ENCODE measurements around the gene TMEM51.

DNA sequence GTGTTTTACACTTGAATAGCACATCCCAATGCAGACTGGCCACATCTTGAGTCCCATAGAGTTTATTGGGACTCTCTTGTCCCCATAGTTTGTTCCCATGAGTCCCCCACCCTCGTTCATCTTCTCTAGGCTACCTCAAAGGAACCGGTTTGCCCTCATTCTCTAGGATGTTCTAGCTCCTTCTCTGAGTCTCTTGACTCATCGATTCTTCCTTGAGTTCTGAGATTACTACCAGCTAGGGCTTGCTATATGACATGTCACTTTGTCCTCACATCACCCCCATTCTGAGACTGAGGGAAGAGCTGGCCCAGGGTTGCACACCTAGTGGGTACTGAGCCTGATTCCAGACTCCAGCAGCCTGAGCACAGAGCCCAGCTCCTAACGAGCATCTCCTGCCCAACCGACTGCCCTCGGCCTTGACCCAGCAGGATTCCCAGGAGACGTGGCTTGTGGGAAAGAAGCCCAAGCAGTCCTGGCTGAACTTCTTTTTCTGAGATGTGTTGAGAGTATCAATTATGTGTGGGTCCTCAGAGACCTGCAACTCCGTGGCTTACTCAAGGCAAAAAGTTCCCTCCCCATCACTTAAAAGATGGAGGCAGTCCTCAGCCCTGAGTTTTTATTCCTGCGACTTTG is 42.0 kb downstream of the TMEM51 start:
- TF ChIP-seq, protein P1, sequence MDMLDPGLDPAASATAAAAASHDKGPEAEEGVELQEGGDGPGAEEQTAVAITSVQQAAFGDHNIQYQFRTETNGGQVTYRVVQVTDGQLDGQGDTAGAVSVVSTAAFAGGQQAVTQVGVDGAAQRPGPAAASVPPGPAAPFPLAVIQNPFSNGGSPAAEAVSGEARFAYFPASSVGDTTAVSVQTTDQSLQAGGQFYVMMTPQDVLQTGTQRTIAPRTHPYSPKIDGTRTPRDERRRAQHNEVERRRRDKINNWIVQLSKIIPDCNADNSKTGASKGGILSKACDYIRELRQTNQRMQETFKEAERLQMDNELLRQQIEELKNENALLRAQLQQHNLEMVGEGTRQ (IDR thresholded peaks at IDR 0.05; ENCODE audit: borderline replicate concordance, low read depth, low read length), result no peak
- TF ChIP-seq POLR2A (IDR thresholded peaks at IDR 0.05; ENCODE audit: low read depth, low read length) (no peak), RAD21 (IDR thresholded peaks at IDR 0.05; ENCODE audit: insufficient read depth, low read depth, low read length) (no peak), JUND (IDR thresholded peaks at IDR 0.05; ENCODE audit: low read depth, low read length) (no peak), TCF7 (IDR thresholded peaks at IDR 0.05; ENCODE audit: borderline replicate concordance) (no peak), MYC (IDR thresholded peaks at IDR 0.05; ENCODE audit: insufficient read depth, insufficient read length, insufficient replicate concordance, low read length, severe bottlenecking) (no peak), POLR2AphosphoS5 (IDR thresholded peaks at IDR 0.05; ENCODE audit: low read length) (no peak), MEF2B (IDR thresholded peaks at IDR 0.05; ENCODE audit: partially characterized antibody, poor library complexity, severe bottlenecking) (no peak), ZNF24 (IDR thresholded peaks at IDR 0.05) (no peak), CHD2 (IDR thresholded peaks at IDR 0.05; ENCODE audit: borderline replicate concordance, low read depth, low read length) (no peak), HDAC6 (IDR thresholded peaks at IDR 0.05; ENCODE audit: unreplicated experiment) (no peak), ATF7 (IDR thresholded peaks at IDR 0.05; ENCODE audit: low read depth) (no peak)
- TF ChIP-seq, protein P2, sequence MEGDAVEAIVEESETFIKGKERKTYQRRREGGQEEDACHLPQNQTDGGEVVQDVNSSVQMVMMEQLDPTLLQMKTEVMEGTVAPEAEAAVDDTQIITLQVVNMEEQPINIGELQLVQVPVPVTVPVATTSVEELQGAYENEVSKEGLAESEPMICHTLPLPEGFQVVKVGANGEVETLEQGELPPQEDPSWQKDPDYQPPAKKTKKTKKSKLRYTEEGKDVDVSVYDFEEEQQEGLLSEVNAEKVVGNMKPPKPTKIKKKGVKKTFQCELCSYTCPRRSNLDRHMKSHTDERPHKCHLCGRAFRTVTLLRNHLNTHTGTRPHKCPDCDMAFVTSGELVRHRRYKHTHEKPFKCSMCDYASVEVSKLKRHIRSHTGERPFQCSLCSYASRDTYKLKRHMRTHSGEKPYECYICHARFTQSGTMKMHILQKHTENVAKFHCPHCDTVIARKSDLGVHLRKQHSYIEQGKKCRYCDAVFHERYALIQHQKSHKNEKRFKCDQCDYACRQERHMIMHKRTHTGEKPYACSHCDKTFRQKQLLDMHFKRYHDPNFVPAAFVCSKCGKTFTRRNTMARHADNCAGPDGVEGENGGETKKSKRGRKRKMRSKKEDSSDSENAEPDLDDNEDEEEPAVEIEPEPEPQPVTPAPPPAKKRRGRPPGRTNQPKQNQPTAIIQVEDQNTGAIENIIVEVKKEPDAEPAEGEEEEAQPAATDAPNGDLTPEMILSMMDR (IDR thresholded peaks at IDR 0.05 in 2 of 3, conservative IDR thresholded peaks at IDR 0.05 in 1 of 3; ENCODE audit: control insufficient read depth in 2 of 3, extremely low read depth in 1 of 3, insufficient read depth in 1 of 3, low read depth in 3 of 3, low read length in 3 of 3), result no peak

All from GM12878 (cell line).